ENCODE data around the gene RPS5. TPM values are rescaled to one million over a fixed set of nuclear protein-coding genes. Genes with fewer than 3 reads are reported as not detected.
"Not testable (repeated sequence)": the region's sequence is repeated elsewhere in the genome, so short reads cannot be mapped to it uniquely, and the experiment has no call there.

The RPS5 gene
- total RNA-seq, 1 donor = 1,513 TPM

- not testable (repeated sequence) for H3K9me3 ChIP-seq (ENCODE audit: low read depth, low read length); H3K27me3 ChIP-seq (ENCODE audit: insufficient read depth, low read length); H3K4me3 ChIP-seq (ENCODE audit: low read length)
- peaks cover 31% of the 10 kb centered on the region for H3K4me1 ChIP-seq (ENCODE audit: insufficient read depth, low read length)
Observed at GRCh38 chr19:58403920-58404478, 16.9 kb downstream of the RPS5 start.

- peaks cover 24% of the 10 kb centered on the region for H3K4me1 ChIP-seq (ENCODE audit: insufficient read depth, low read length)
- H3K9me3 ChIP-seq (ENCODE audit: low read depth, low read length) = no peaks in the 10 kb centered on the region
- no peaks in the 10 kb centered on the region for H3K27me3 ChIP-seq (ENCODE audit: insufficient read depth, low read length)
- H3K4me3 ChIP-seq (ENCODE audit: low read length) = no peak overlapping the region
Observed at GRCh38 chr19:58406818-58407657, 20.0 kb downstream of the RPS5 start.

DNA sequence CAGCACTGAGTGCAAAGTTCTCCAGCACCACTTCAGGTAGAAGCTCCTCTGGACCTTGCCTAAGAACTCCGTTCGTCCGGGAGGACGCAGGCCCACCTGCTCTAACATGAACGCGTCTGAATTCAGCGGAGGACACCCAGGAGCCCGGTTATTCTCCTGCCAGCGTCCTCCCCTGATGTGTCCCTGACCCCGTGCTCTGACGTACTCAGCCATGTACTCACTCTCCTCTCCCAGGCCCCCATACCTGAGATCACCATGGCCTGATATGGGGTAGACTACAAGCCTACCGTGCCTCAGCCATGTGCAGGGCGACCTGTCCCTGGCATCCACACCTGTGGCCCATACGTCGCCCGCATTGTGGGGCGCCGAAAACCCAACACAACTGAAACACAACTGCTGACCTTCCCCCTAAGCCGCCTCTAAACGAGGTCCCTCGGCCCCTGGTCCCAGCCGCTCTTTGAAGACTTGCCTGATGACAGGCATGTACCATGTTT, 20.6 kb downstream of the RPS5 start:
- peaks cover 22% of the 10 kb centered on the region for H3K4me1 ChIP-seq (ENCODE audit: insufficient read depth, low read length)
- H3K9me3 ChIP-seq (ENCODE audit: low read depth, low read length) = no peaks in the 10 kb centered on the region
- H3K27me3 ChIP-seq (ENCODE audit: insufficient read depth, low read length) = no peaks in the 10 kb centered on the region
- peak overlapping the region; percentile 76 for H3K4me3 ChIP-seq (ENCODE audit: low read length)

DNA sequence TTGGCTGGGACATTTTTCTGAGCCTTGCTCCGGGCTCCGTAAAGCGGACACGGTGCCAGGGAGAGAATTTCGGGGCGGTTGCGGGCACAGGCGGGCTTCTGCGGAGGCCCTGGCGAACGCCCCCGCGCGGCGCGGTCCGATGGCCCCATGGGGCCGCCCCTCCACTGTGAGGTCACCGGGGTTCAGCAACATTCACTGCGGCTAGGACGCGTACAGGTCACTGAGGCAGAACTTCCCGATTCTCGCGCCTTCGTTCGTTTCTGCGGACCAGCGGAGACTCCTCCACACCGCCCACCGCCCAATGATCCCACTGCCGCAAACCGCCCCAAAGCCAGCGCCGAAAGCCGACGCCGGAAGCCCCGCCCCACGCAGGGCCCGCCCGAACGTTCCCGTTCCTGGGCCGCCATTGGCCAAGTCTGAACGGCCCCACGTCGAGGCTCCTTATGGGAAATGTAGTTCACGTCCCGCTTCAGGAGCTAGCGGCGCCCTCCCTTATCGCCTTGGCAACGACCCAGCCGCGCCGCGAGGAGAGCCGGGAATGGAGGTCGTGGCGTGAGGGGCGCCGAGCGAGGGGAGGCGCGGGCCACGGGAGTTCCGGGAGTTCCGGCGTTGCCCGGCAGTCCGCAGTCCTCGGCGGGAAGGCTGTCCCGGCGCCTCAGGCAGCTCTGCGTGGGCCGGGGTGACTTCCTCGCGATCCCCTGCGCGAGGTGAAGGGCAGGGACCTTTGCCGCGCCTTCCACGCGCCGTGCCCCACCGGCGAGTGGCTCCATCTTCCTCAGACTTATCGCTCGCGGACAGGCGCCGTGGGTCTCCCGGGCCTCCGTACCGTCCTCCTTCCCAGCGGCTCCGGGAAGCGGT, 21.3 kb downstream of the RPS5 start, which contains the start of gene ZNF584:
Gene ZNF584, plus strand, starts transcription at position 498 of the 858 bp plus-strand sequence. CDS start 499 bp downstream, outside the sequence.
- Histone ChIP-seq H3K4me1 (ENCODE audit: insufficient read depth, low read length) (peaks cover 22% of the 10 kb centered on the region), H3K9me3 (ENCODE audit: low read depth, low read length) (no peaks in the 10 kb centered on the region), H3K27me3 (ENCODE audit: insufficient read depth, low read length) (no peaks in the 10 kb centered on the region), H3K4me3 (ENCODE audit: low read length) (peak within 1 kb of the TSS; percentile 76)

GRCh38 chr19:58409010-58409790, 22.1 kb downstream of the RPS5 start:
- H3K4me3 ChIP-seq (ENCODE audit: low read length) = peak overlapping the region; percentile 76
- no peaks in the 10 kb centered on the region for H3K27me3 ChIP-seq (ENCODE audit: insufficient read depth, low read length)
- H3K4me1 ChIP-seq (ENCODE audit: insufficient read depth, low read length) = peaks cover 22% of the 10 kb centered on the region
- no peaks in the 10 kb centered on the region for H3K9me3 ChIP-seq (ENCODE audit: low read depth, low read length)

DNA sequence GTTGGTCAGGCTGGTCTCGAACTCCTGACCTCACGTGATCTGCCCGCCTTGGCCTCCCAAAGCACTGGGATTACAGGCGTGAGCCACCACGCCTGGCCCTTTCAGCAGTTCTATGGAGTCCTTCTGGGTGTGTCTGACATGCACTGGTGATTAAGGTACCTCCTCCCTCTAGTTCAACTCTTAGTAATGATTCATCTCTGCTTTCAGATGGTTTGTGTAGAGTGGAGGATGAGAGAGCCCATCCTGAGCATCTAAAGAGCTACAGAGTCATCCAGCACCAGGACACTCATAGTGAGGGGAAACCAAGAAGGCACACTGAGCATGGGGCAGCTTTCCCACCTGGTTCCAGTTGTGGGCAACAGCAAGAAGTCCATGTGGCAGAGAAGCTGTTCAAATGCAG, 29.5 kb downstream of the RPS5 start:
- H3K9me3 ChIP-seq (ENCODE audit: low read depth, low read length) = no peaks in the 10 kb centered on the region
- H3K4me1 ChIP-seq (ENCODE audit: insufficient read depth, low read length) = no peaks in the 10 kb centered on the region
- no peak overlapping the region for H3K4me3 ChIP-seq (ENCODE audit: low read length)
- no peaks in the 10 kb centered on the region for H3K27me3 ChIP-seq (ENCODE audit: insufficient read depth, low read length)

- H3K27me3 ChIP-seq (ENCODE audit: insufficient read depth, low read length) = no peaks in the 10 kb centered on the region
- H3K4me3 ChIP-seq (ENCODE audit: low read length) = no peak overlapping the region
- no peaks in the 10 kb centered on the region for H3K9me3 ChIP-seq (ENCODE audit: low read depth, low read length)
- H3K4me1 ChIP-seq (ENCODE audit: insufficient read depth, low read length) = no peaks in the 10 kb centered on the region
Observed at GRCh38 chr19:58417071-58417470, 30.0 kb downstream of the RPS5 start.

- Histone ChIP-seq H3K4me1 (ENCODE audit: insufficient read depth, low read length) (no peaks in the 10 kb centered on the region), H3K9me3 (ENCODE audit: low read depth, low read length) (peaks cover 43% of the 10 kb centered on the region), H3K4me3 (ENCODE audit: low read length) (no peak overlapping the region), H3K27me3 (ENCODE audit: insufficient read depth, low read length) (no peaks in the 10 kb centered on the region)
Observed at GRCh38 chr19:58428617-58429016, 41.5 kb downstream of the RPS5 start.

DNA sequence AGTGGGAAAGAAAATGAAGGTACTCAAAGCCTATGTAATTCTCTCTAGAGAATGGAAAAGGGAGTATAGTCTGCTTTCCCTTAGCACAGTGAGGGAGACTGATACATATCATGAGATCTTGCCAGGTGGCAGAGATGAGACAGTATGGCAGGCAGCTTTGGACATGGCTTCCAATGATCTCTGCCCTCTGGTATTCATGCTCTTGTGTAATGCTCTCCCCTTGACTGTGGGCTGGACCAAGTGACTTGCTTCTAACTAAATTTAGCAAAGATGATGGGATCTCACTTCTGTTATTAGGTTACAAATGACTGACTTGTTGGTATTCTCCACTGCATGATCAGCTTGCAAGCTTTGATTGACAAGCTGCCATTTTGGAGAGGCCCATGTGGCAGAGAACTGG, 42.7 kb downstream of the RPS5 start:
- Histone ChIP-seq H3K27me3 (ENCODE audit: insufficient read depth, low read length) (no peaks in the 10 kb centered on the region), H3K4me1 (ENCODE audit: insufficient read depth, low read length) (no peaks in the 10 kb centered on the region), H3K4me3 (ENCODE audit: low read length) (no peak overlapping the region), H3K9me3 (ENCODE audit: low read depth, low read length) (peaks cover 55% of the 10 kb centered on the region)

DNA sequence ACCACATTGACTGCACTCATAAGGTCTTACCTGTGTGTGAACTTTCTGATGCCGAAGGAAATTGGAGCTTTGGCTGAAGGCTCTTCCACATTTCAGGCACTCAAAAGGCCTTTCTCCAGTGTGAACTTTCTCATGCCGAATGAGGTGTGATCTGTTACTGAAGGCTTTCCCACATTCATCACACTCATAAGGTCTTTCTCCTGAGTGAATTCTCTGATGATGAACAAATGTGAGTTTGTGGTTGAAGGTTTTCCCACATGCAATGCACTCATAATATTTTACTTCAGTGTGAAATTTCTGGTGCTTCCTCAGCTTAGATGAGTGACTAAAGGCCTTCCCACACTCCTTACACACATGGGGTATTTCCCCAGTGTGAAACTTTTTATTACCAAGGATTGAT, 47.1 kb downstream of the RPS5 start:
- H3K9me3 ChIP-seq (ENCODE audit: low read depth, low read length) = peaks cover 58% of the 10 kb centered on the region
- H3K27me3 ChIP-seq (ENCODE audit: insufficient read depth, low read length) = no peaks in the 10 kb centered on the region
- H3K4me1 ChIP-seq (ENCODE audit: insufficient read depth, low read length) = peaks cover 1% of the 10 kb centered on the region
- H3K4me3 ChIP-seq (ENCODE audit: low read length) = no peak overlapping the region

DNA sequence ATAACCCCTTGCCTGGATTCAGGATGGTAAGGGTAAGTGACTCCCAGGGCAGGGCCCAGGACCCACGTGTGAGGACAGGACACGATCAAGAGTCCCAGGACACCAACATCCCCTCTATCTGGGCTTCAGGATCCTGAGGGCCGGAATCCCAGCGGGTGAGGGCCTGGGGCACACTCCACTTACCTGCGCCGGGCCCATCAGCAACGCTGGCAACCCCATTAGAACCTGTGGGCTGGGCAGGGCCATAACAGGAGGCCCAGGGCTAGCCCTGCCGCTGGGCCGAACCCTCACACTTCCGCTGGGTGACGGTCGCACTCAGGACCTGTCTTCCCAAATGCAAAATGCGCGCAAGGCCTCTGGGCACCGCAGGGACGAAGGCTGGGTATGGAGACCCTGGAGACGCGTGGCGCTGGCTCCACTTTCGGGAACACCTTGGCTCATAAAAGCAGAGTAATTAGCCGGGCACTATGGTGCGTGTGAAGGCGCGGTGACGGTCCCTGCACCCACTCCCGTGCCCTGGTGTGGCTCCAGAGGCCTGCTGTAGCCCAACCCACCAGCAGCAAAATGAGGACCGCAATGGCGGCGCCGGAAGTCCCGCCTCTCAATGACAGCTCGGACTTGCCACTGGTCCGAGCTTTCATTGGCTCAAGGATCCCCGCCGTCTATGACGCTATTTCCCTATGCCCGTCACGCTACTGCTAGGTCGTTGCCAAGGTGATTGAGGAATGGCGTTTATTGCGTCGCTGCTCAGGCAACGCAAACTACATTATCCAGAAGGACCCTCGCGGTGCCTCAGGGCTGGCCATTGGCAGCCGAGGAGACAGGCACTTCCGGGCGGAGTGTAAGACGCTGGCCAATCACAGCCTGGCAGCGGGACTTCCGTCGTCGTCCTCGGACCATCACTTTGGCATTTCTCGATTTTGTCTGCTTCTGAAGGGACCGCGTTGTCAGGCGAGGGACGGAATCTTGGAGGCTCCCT, 52.8 kb downstream of the RPS5 start, which contains the start of gene ZNF132:
Gene ZNF132, minus strand, starts transcription at position 578 of the 979 bp plus-strand sequence. Its CDS starts 332 bp downstream, at position 246.
- peak within 1 kb of the TSS; percentile 42 for H3K4me3 ChIP-seq (ENCODE audit: low read length)
- no peaks in the 10 kb centered on the region for H3K27me3 ChIP-seq (ENCODE audit: insufficient read depth, low read length)
- peaks cover 14% of the 10 kb centered on the region for H3K4me1 ChIP-seq (ENCODE audit: insufficient read depth, low read length)
- H3K9me3 ChIP-seq (ENCODE audit: low read depth, low read length) = peaks cover 10% of the 10 kb centered on the region

DNA sequence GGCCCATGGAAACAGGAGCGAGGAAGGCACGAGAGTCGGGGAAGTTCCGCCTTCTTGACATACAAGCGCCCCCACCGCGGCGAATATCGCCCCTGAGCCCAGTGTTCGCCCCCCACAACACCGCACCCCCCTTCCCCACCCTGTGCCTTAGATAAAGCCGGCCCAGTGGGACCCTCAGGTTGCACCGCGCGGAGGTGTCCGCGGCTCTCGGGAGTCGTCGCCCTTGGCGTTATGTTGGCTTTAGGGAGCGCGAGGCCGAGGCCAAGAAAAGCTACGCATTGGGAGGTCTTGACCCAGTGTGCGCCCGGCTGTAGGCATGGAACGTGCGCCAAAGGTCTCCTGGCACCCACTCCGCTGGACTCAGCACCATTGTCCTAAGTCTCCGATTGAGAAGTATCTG, 53.5 kb downstream of the RPS5 start:
- peaks cover 4% of the 10 kb centered on the region for H3K9me3 ChIP-seq (ENCODE audit: low read depth, low read length)
- peaks cover 14% of the 10 kb centered on the region for H3K4me1 ChIP-seq (ENCODE audit: insufficient read depth, low read length)
- no peaks in the 10 kb centered on the region for H3K27me3 ChIP-seq (ENCODE audit: insufficient read depth, low read length)
- H3K4me3 ChIP-seq (ENCODE audit: low read length) = peak overlapping the region; percentile 42

GRCh38 chr19:58442986-58443385, 55.9 kb downstream of the RPS5 start:
- H3K27me3 ChIP-seq (ENCODE audit: insufficient read depth, low read length); H3K4me3 ChIP-seq (ENCODE audit: low read length); H3K9me3 ChIP-seq (ENCODE audit: low read depth, low read length): not testable (repeated sequence)
- peaks cover 14% of the 10 kb centered on the region for H3K4me1 ChIP-seq (ENCODE audit: insufficient read depth, low read length)
